CD4-positive, alpha-beta T cell treated with Interleukin-4 for 1 hour (primary cell): ENCODE results near the gene ASCC2.

Source experiments
- DNase-seq, 2 donors: peaks; one replicate each; pipeline ENCODE4 v3.0.0-alpha.2; 2020 to 2022

Gene ASCC2

DNA sequence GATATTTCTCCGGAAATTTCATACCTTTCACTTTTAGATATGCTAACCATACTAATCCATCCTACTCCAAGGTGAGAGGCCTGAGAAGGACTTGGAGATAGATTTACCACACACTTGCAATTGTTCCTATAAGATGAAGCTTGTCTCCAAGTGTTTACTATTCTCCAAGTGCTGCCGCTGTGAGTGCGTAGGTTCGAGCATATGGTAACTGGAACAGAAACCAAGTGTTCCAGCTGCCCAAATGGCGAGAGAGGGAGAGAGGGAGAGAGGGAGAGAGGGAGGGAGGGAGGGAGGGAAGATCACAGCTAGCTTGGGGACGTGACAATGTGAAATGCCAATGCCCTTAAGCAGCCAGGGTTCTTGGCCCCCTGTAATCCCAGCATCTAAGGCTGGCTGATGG, 21.5 kb downstream of the ASCC2 start:
- DNase-seq = no peak

DNA sequence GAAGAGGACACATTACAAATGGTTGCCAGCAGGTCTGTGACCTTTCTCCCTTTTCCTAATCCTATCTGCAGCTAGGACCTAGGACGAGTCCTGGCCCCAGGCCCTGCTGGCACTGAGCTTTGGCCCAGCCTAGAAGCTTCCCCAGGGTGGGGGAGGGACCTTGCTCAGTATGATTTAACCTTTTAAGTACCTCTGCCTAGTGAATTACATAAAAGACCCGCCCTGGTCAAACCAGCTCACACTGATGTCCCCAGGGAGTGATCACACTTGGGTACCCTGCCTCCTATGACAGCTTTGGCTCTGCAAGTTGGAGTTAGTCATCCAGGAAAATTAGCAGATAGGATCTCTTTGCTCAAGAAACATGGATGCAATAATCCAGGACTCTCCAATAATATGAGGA, 21.9 kb downstream of the ASCC2 start:
- no peak for DNase-seq

DNA sequence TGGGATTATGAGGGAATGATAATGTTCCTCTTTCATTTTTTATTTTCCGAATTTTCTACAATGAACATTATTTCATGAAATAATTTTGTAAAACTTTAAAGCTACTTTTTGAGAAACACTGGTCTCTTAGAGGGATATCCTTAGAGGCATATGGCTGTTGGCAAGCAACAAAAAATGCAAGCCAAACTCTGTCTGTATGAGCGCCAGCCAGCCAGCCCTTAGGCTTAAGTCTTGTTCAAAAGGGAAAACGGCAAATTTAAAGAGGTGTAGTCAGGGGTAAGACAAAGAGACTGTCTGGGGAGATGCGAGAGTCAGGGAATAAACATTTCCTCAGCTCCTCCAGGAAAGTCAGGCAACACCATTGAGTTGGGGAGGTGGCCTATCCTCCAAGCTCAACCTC, 22.5 kb downstream of the ASCC2 start:
- DNase-seq = no peak

GRCh38 chr22:29814003-29814402, 24.1 kb downstream of the ASCC2 start:
- no peak for DNase-seq

DNA sequence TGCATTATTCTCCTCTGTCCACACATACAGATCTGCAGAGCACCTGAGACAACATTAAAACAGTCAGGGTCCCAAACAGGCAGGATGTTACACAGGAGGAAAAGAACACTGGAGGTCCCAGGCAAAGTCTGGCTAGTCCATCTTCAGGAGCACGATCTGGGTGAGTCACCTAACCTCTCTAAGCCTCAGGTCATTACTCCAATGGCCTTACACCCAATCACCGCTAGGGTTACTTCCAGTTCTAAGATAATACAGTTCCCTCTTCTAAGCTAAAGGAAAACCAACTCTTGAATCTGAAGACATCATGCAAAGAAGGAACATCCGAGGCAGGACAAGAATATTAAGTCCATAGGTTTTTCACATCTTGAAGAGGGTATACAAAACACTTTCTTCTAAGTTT, 24.5 kb downstream of the ASCC2 start:
- no peak for DNase-seq

DNA sequence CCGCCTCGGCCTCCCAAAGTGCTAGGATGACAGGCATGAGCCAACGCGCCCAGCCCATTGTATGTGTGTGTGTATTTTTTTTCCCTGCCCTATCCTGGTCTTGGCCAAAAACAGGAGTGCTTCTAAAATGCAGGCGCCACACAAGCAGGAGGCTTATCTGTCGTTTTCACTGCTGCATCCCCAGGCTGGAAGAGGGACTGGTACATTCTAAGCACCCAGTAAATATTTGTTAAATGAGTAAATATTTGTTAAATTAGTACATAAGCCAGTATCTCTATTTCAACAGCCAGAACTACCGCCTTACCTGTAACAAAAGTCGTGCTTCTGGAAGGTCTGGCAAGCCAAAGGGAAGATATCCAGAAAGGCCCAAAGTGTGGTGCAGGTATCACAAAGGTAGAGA, 24.9 kb downstream of the ASCC2 start:
- no peak for DNase-seq

- DNase-seq = no peak
Measured at GRCh38 chr22:29811377-29811776, 26.7 kb downstream of the ASCC2 start.

- no peak for DNase-seq
Measured at GRCh38 chr22:29810216-29810615, 27.9 kb downstream of the ASCC2 start.

DNA sequence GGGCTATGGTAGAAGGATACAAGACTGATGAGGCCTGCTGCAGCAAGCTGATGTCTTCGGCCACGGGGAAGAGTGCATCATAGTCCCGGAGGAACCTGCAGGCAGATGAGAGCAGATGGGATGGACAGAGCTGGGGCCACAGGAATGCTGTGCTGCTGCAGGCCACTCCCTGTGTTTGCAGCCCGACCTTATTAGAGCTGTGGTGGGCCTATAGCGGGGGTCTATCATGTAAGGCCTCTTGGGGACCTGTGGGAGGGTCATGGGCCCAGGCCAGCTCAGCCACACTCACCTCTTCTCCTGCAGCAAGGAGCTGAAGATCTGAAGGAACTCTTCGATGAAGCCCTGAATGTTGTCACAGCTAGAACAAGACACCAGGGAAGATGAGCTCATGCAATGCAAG, 31.9 kb downstream of the ASCC2 start:
- no peak for DNase-seq

GRCh38 chr22:29804985-29805384, 33.1 kb downstream of the ASCC2 start:
- DNase-seq = no peak

GRCh38 chr22:29803190-29803589, 34.9 kb downstream of the ASCC2 start:
- DNase-seq = no peak

- DNase-seq = no peak
Measured at GRCh38 chr22:29801796-29802195, 36.3 kb downstream of the ASCC2 start.

- DNase-seq = no peak
Measured at GRCh38 chr22:29801153-29801552, 36.9 kb downstream of the ASCC2 start.

GRCh38 chr22:29799217-29799680, 38.8 kb downstream of the ASCC2 start:
- peak in 1 of 2 donors; percentile 72 for DNase-seq

GRCh38 chr22:29798801-29799200, 39.3 kb downstream of the ASCC2 start:
- no peak for DNase-seq

- no peak for DNase-seq
Measured at GRCh38 chr22:29798318-29798717, 39.8 kb downstream of the ASCC2 start.

DNA sequence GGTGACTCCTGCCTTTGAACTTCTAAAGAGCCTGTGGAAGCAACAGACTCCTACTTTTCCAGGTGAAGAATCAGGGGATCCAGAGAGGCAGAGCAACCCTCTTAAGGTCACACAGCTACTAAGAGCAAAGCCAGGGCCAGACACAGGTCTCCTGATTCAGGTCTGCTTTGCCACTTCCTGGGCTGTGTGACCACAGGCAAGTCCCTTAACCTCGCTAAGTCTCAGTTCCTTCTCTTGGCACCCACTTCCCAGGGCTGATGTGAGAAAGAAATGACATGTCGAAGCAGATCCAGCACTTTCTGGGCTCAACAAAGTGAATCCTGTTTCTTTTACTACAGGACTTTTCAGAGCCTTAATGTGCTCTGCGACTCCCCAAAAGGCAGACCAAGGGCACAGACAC, 40.7 kb downstream of the ASCC2 start:
- DNase-seq = no peak

DNA sequence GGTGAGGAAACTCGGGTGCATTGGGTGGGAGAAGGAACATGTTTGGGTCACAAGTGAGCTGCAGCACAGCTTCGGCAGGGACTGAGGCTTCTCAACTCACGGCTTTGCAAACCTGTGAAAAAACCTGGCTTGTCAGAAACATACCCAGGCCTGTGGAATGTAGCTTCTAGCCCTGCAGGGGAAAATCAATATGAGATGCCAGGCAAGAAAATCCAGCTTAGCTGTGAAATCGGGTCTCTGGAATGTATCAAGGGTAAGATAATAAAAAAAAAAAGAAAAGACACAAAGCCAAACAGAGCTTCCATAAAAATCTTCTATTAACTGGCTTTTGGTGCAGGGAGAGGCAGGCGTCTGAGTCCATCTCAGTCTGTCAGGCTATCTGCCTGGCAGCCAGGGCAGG, 42.4 kb downstream of the ASCC2 start:
- DNase-seq = no peak

GRCh38 chr22:29793396-29793795, 44.7 kb downstream of the ASCC2 start:
- DNase-seq = no peak

DNA sequence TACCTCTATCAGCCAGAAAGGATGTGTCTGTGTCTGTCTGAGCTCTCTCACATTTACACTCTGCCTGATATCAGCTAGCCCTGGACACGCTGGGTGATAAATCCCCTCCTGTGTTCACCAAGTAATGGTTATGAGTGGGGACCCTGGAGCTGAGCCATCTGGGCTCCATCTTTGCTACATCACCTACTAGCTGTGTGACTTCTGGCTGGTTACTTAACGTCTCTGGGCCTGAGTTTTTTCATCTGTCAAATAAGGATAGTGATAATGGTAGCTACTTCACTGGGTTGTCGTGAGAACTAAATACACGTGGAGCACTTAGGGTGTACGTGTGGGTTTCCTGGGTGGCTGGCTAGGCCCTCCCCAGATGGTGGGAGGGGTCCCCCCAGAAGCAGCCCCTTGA, 48.0 kb downstream of the ASCC2 start:
- DNase-seq = no peak

GRCh38 chr22:29788339-29789279, 49.5 kb downstream of the ASCC2 start:
- DNase-seq = no peak

- DNase-seq = no peak
Measured at GRCh38 chr22:29787371-29787980, 50.6 kb downstream of the ASCC2 start.

DNA sequence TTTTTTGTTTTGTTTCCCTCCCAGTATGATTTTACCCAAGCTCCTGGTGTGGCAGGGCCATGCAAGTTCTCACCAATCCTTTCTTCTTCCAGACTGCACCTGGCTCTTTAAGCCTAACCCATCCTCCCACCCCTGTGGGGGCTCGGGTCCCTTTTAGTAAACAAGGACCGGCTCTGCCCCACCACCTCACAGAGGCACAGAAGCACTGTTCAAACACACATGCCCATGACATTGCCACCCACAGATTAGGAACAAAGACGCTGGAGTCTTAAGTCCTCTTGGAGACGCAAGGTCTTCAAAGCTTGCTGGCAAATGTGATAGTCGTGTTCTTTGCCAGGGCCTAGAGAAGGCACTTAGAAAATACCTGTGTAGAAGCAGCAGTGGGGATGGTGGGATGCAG, 52.0 kb downstream of the ASCC2 start:
- no peak for DNase-seq
